Epithelial cell of alveolus of lung (primary cell): Measurements from ENCODE around the gene ERCC2. TPM values are rescaled to one million over a fixed set of nuclear protein-coding genes. Genes with fewer than 3 reads are reported as not detected.

Experiments
- total RNA-seq: library from RNA; depleted of rRNA; stranded (reverse); fragments of >200 nt; gene quantifications from 2 replicates; pipeline ENCODE4 v1.2.1, GENCODE V29; 2015

The ERCC2 gene
- 14.2 and 39.7 TPM in 2 replicates for total RNA-seq

GRCh38 chr19:45370410-45371204, at the start of gene ERCC2:
Gene ERCC2 (minus strand): TSS chr19:45370573. CDS start chr19:45370540, 33 bp downstream.

GRCh38 chr19:45406226-45407090, 36.1 kb upstream of the ERCC2 start, which contains the start of gene POLR1G:
Gene POLR1G (plus strand): TSS chr19:45406644. CDS start chr19:45406697, 53 bp downstream.

GRCh38 chr19:45404557-45405434, 34.4 kb upstream of the ERCC2 start, which contains the start of gene PPP1R13L:
Gene PPP1R13L (minus strand): TSS chr19:45405069. CDS start chr19:45398318, 6,751 bp downstream.

GRCh38 chr19:45340232-45340898, 30.0 kb downstream of the ERCC2 start, which contains the start of gene KLC3:
Gene KLC3 (plus strand): TSS chr19:45340750. CDS start chr19:45345542, 4,792 bp downstream.

GRCh38 chr19:45322744-45323281, 47.6 kb downstream of the ERCC2 start, which contains the start of gene CKM:
Gene CKM (minus strand): TSS chr19:45322875. CDS start chr19:45319713, 3,162 bp downstream.

Other genes with a start within 250 kb of the ERCC2 start
- gene NKPD1, start 209.6 kb downstream of the ERCC2 start, total RNA-seq = under 0.01 and 0.16 TPM in 2 replicates
- 14.1 and 33.1 TPM in 2 replicates for gene TRAPPC6A, start 192.3 kb downstream of the ERCC2 start, total RNA-seq
- gene BLOC1S3, start 191.8 kb downstream of the ERCC2 start, total RNA-seq = 5.0 and 8.6 TPM in 2 replicates
- gene EXOC3L2, start 125.2 kb downstream of the ERCC2 start, total RNA-seq = 0.24 TPM in 1 of 2 replicates, not detected in the other
- gene MARK4, start 119.3 kb downstream of the ERCC2 start, total RNA-seq = 17.1 and 34.5 TPM in 2 replicates
- 6.0 TPM in 1 of 2 replicates, not detected in the other for gene CKM, start 47.7 kb downstream of the ERCC2 start, total RNA-seq
- 0.65 TPM in 1 of 2 replicates, not detected in the other for gene KLC3, start 29.8 kb downstream of the ERCC2 start, total RNA-seq
- 3.6 and 18.6 TPM in 2 replicates for gene PPP1R13L, start 34.5 kb upstream of the ERCC2 start, total RNA-seq
- gene POLR1G, start 36.1 kb upstream of the ERCC2 start, total RNA-seq = 3.4 and 9.3 TPM in 2 replicates
- 114 and 183 TPM in 2 replicates for gene ERCC1, start 53.3 kb upstream of the ERCC2 start, total RNA-seq
- gene FOSB, start 97.4 kb upstream of the ERCC2 start, total RNA-seq = 7.4 and 16.4 TPM in 2 replicates
- 13.7 and 20.2 TPM in 2 replicates for gene RTN2, start 126.5 kb upstream of the ERCC2 start, total RNA-seq
- 1.2 and 5.6 TPM in 2 replicates for gene PPM1N, start 127.9 kb upstream of the ERCC2 start, total RNA-seq
- gene VASP, start 136.9 kb upstream of the ERCC2 start, total RNA-seq = 52.7 and 162 TPM in 2 replicates
- gene OPA3, start 214.2 kb upstream of the ERCC2 start, total RNA-seq = 5.8 and 8.5 TPM in 2 replicates
- gene GPR4, start 231.6 kb upstream of the ERCC2 start, total RNA-seq = 0.26 and 0.48 TPM in 2 replicates